Measurements from ENCODE around the gene UGT1A4. TPM values are rescaled to one million over a fixed set of nuclear protein-coding genes. Genes with fewer than 3 reads are reported as not detected.

The UGT1A4 gene
- total and polyA plus RNA-seq, 10 of the 15 experiments (the other 5 are each of a cell fraction or from before 2014, with no cell fraction given), result not detected

- no peak for TF ChIP-seq EZH2 (IDR thresholded peaks at IDR 0.05; ENCODE audit: borderline replicate concordance, control insufficient read depth, low read depth, low read length)
- TF ChIP-seq YY1 (IDR thresholded peaks at IDR 0.05; ENCODE audit: low read depth, low read length), result peak; percentile 51; the same call in 1 of the 2 replicates
- no peak for TF ChIP-seq E4F1 (IDR thresholded peaks at IDR 0.05; ENCODE audit: borderline replicate concordance, partially characterized antibody)
- peak; percentile 83 for TF ChIP-seq RAD21 (IDR thresholded peaks at IDR 0.05; ENCODE audit: insufficient read depth, low read depth, low read length)
These were observed 7.1 kb upstream of the UGT1A4 start (continued) for GRCh38 chr2:233711312-233712008.

GRCh38 chr2:233712611-233713261 is 5.8 kb upstream of the UGT1A4 start, which contains the start of gene UGT1A5:
Gene UGT1A5, plus strand, starts transcription at chr2:233712907. Its CDS starts 85 bp downstream, at chr2:233712992.
- Histone ChIP-seq H2AFZ (ENCODE audit: control insufficient read depth, low read depth, low read length) (no peak within 1 kb of the TSS), H3K9ac (ENCODE audit: control insufficient read depth, insufficient read depth, low read length) (no peak within 1 kb of the TSS), H3K36me3 (ENCODE audit: control insufficient read depth in 2 of 2, insufficient read depth in 2 of 2, low read length in 1 of 2) (no peaks in the 10 kb centered on the region), H3K4me2 (ENCODE audit: control insufficient read depth, insufficient read depth) (no peak within 1 kb of the TSS), H3K4me1 (ENCODE audit: control insufficient read depth, insufficient read depth, low read length) (no peaks in the 10 kb centered on the region), H3K4me3 (no peak within 1 kb of the TSS), H3K9me3 (replicated peaks; ENCODE audit: control insufficient read depth, insufficient read depth, low read length) (no peaks in the 10 kb centered on the region; the same call in 1 of the 3 replicates), H3K27me3 (replicated peaks in 1 of 2; ENCODE audit: control insufficient read depth in 2 of 2, insufficient read depth in 2 of 2, low read length in 1 of 2) (peaks cover 0 to 4% of the 10 kb centered on the region in 2 experiments; a peak in 2 of 4 replicates), H4K20me1 (ENCODE audit: control insufficient read depth, insufficient read depth) (no peaks in the 10 kb centered on the region), H3K79me2 (ENCODE audit: control insufficient read depth, insufficient read depth, low read length) (no peaks in the 10 kb centered on the region), H3K27ac (ENCODE audit: control insufficient read depth, insufficient read depth) (no peak within 1 kb of the TSS)
- ChIA-PET SMC1A (ENCODE audit: uncharacterized antibody, unreplicated experiment) (interaction anchor here (2.2 kb wide), 1 partner anchor 307 kb away, joined by 10 read pairs; no protein-coding TSS in a partner anchor), CTCF (interaction anchor here (0.7 to 2.0 kb wide), 5 partner anchors 9 to 309 kb away, joined by 3 to 10 read pairs (median 3); no protein-coding TSS in a partner anchor), RAD21 (ENCODE audit: unreplicated experiment) (no interaction called here), POLR2A (no interaction called here)
- BruUV-seq (replicated peaks), result no TSS peak
- no peak for DNase-seq (ENCODE audit: low read depth, low spot score)
- no peak for FAIRE-seq
- intact Hi-C loops (cut with micrococcal nuclease; ENCODE audit: unreplicated experiment), result loop anchor here (10.0 kb wide), 1 partner anchor 228 kb away; no protein-coding TSS in a partner anchor
- in situ Hi-C loops (cut with MboI), result no loop called here
- 49% methylated on average over 14 of the region's 14 CpGs for WGBS (ENCODE audit: insufficient coverage, insufficient replicate concordance, low lambda C conversion rate, missing lambda C conversion rate)
- TF ChIP-seq SIN3A (IDR thresholded peaks at IDR 0.05; ENCODE audit: low read depth, low read length) (no peak), NR2C1 (IDR thresholded peaks at IDR 0.05) (no peak), EGR1 (IDR thresholded peaks at IDR 0.05; ENCODE audit: borderline replicate concordance in 1 of 2, low read depth in 2 of 2, low read length in 2 of 2) (no peak), STAT3 (IDR thresholded peaks at IDR 0.05; ENCODE audit: low read depth, low read length) (no peak), RAD51 (IDR thresholded peaks at IDR 0.05) (no peak), NRF1 (conservative IDR thresholded peaks at IDR 0.05; ENCODE audit: low read depth, low read length) (no peak), HDAC2 (IDR thresholded peaks at IDR 0.05) (no peak), CBX5 (IDR thresholded peaks at IDR 0.05; ENCODE audit: low read depth) (no peak), HCFC1 (IDR thresholded peaks at IDR 0.05; ENCODE audit: low read length) (no peak)
- no peak for ATAC-seq

Measured in GM12878 (cell line).